Measurements from ENCODE around the gene AQP12A. TPM values are rescaled to one million over a fixed set of nuclear protein-coding genes. Genes with fewer than 3 reads are reported as not detected.

AQP12A gene
- total and polyA plus RNA-seq, 2 donors (not counting 1 experiment from before 2014, with no cell fraction given): not detected

- ChIA-PET CTCF (no interaction called here), POLR2A (no interaction called here)
- H3K9me3 Mint-ChIP-seq (ENCODE audit: insufficient read depth): no peaks in the 10 kb centered on the region
- no peak overlapping the region for H3K4me3 Mint-ChIP-seq
- peaks cover 22% of the 10 kb centered on the region for H3K27me3 Mint-ChIP-seq
- TF ChIP-seq EZH2 (IDR thresholded peaks at IDR 0.05; ENCODE audit: borderline replicate concordance, insufficient read depth, low read depth, low read length, poor library complexity, severe bottlenecking) (no peak), CTCF (IDR thresholded peaks at IDR 0.05) (no peak)
- H3K4me1 Mint-ChIP-seq: no peaks in the 10 kb centered on the region
- ATAC-seq (ENCODE audit: low read depth) (no peak), DNase-seq (no peak)
- intact Hi-C loops (cut with micrococcal nuclease): no loop called here
- no peaks in the 10 kb centered on the region for H3K4me1 ChIP-seq (ENCODE audit: control insufficient read depth in 2 of 2, insufficient read depth in 2 of 2, low read length in 2 of 2)
- H4K20me1 ChIP-seq (ENCODE audit: control insufficient read depth, insufficient read depth, low read length, poor library complexity, severe bottlenecking): no peaks in the 10 kb centered on the region
- no peak overlapping the region for H3K9ac ChIP-seq (ENCODE audit: low read length)
- no peaks in the 10 kb centered on the region for H3K9me3 ChIP-seq (ENCODE audit: control extremely low read depth in 1 of 3, control insufficient read depth in 2 of 3, insufficient read depth in 1 of 3, low read length in 2 of 3)
- H2AFZ ChIP-seq (ENCODE audit: insufficient read depth, low read depth, low read length, poor library complexity, severe bottlenecking): no peak overlapping the region
- no peak overlapping the region for H3K4me3 ChIP-seq (ENCODE audit: control extremely low read depth in 1 of 5, extremely low read depth in 1 of 5, insufficient read depth in 1 of 5, low read depth in 2 of 5, low read length in 4 of 5)
- peaks cover 0 to 6% (median 0%) of the 10 kb centered on the region in 4 experiments for H3K27me3 ChIP-seq (replicated peaks in 1 of 4; ENCODE audit: control extremely low read depth in 1 of 4, control insufficient read depth in 3 of 4, insufficient read depth in 4 of 4, low read length in 3 of 4)
- no peak overlapping the region for H3K27ac ChIP-seq (ENCODE audit: low read length in 2 of 2)
- H3K4me2 ChIP-seq (replicated peaks; ENCODE audit: low read depth, low read length, poor library complexity, severe bottlenecking): no peak overlapping the region
- WGBS (ENCODE audit: insufficient coverage): 87% methylated on average over 13 of the region's 18 CpGs
- H3K27ac Mint-ChIP-seq: no peak overlapping the region
- no peaks in the 10 kb centered on the region for H3K79me2 ChIP-seq (ENCODE audit: control insufficient read depth, insufficient read depth, low read length)
- H3K36me3 ChIP-seq (replicated peaks in 1 of 2; ENCODE audit: control extremely low read depth in 1 of 2, control insufficient read depth in 1 of 2, extremely low read depth in 1 of 2, insufficient read depth in 2 of 2, low read length in 1 of 2): no peaks in the 10 kb centered on the region
Measured at GRCh38 chr2:240703417-240704341, 12.0 kb downstream of the AQP12A start.

GRCh38 chr2:240704651-240705050 lies 13.0 kb downstream of the AQP12A start:
- no peak overlapping the region for H3K4me2 ChIP-seq (replicated peaks; ENCODE audit: low read depth, low read length, poor library complexity, severe bottlenecking)
- Mint-ChIP-seq H3K27ac (no peak overlapping the region), H3K4me3 (no peak overlapping the region), H3K27me3 (peaks cover 22% of the 10 kb centered on the region), H3K9me3 (ENCODE audit: insufficient read depth) (no peaks in the 10 kb centered on the region), H3K4me1 (no peaks in the 10 kb centered on the region)
- H3K36me3 ChIP-seq (replicated peaks in 1 of 2; ENCODE audit: control extremely low read depth in 1 of 2, control insufficient read depth in 1 of 2, extremely low read depth in 1 of 2, insufficient read depth in 2 of 2, low read length in 1 of 2): no peaks in the 10 kb centered on the region
- POLR2A ChIA-PET: no interaction called here
- H2AFZ ChIP-seq (ENCODE audit: insufficient read depth, low read depth, low read length, poor library complexity, severe bottlenecking): no peak overlapping the region
- TF ChIP-seq CTCF (IDR thresholded peaks at IDR 0.05) (no peak), EZH2 (IDR thresholded peaks at IDR 0.05; ENCODE audit: borderline replicate concordance, insufficient read depth, low read depth, low read length, poor library complexity, severe bottlenecking) (no peak)
- H3K79me2 ChIP-seq (ENCODE audit: control insufficient read depth, insufficient read depth, low read length): no peaks in the 10 kb centered on the region
- no peaks in the 10 kb centered on the region for H4K20me1 ChIP-seq (ENCODE audit: control insufficient read depth, insufficient read depth, low read length, poor library complexity, severe bottlenecking)
- H3K4me3 ChIP-seq (ENCODE audit: control extremely low read depth in 1 of 5, extremely low read depth in 1 of 5, insufficient read depth in 1 of 5, low read depth in 2 of 5, low read length in 4 of 5): no peak overlapping the region
- no peaks in the 10 kb centered on the region for H3K4me1 ChIP-seq (ENCODE audit: control insufficient read depth in 2 of 2, insufficient read depth in 2 of 2, low read length in 2 of 2)
- intact Hi-C loops (cut with micrococcal nuclease): no loop called here
- WGBS (ENCODE audit: insufficient coverage): 78% methylated on average over 19 of the region's 19 CpGs
- H3K27ac ChIP-seq (ENCODE audit: low read length in 2 of 2): no peak overlapping the region
- no peak overlapping the region for H3K9ac ChIP-seq (ENCODE audit: low read length)
- peaks cover 0 to 6% (median 0%) of the 10 kb centered on the region in 4 experiments for H3K27me3 ChIP-seq (replicated peaks in 1 of 4; ENCODE audit: control extremely low read depth in 1 of 4, control insufficient read depth in 3 of 4, insufficient read depth in 4 of 4, low read length in 3 of 4)
- CTCF ChIA-PET: no interaction called here
- ATAC-seq (ENCODE audit: low read depth) (no peak), DNase-seq (no peak)
- H3K9me3 ChIP-seq (ENCODE audit: control extremely low read depth in 1 of 3, control insufficient read depth in 2 of 3, insufficient read depth in 1 of 3, low read length in 2 of 3): no peaks in the 10 kb centered on the region
